Small intestine (tissue), 7 donors: ENCODE measurements around the gene CADPS2. TPM values are rescaled to one million over a fixed set of nuclear protein-coding genes. Genes with fewer than 3 reads are reported as not detected.

Source experiments
- DNase-seq, 2 donors: peaks; one replicate each; pipeline versions ENCODE4 v3.0.0 to v3.0.0-alpha.2; 2013
- FAIRE-seq: peaks from 2 replicates; lab custom pipeline; 2012; peaks lifted over from hg19 to GRCh38; lab: Jason Lieb, UNC
- H3K27ac ChIP-seq, 3 donors: one replicate each; pipeline ENCODE4 v1.5.1; 2013; ENCODE audit warnings: low read length in 2 of 3, mild to moderate bottlenecking in 2 of 3, control low read depth in 1 of 3, inconsistent platforms in 1 of 3, low read depth in 1 of 3, moderate library complexity in 1 of 3
- H3K27me3 ChIP-seq, 3 donors: one replicate each; pipeline ENCODE4 v1.6.1; 2013; ENCODE audit warnings: low read length in 3 of 3, inconsistent platforms in 1 of 3; ENCODE audit not compliant: control insufficient read depth in 3 of 3, insufficient read depth in 3 of 3
- H3K36me3 ChIP-seq, 3 donors: one replicate each; pipeline ENCODE4 v1.6.1; 2013; ENCODE audit warnings: low read length in 3 of 3, inconsistent platforms in 1 of 3, low read depth in 1 of 3, mild to moderate bottlenecking in 1 of 3, moderate library complexity in 1 of 3; ENCODE audit not compliant: control insufficient read depth in 3 of 3, insufficient read depth in 2 of 3
- H3K4me1 ChIP-seq, 3 donors: one replicate each; pipeline ENCODE4 v1.6.1; 2013; ENCODE audit warnings: low read length in 2 of 3, inconsistent platforms in 1 of 3, low read depth in 1 of 3, mild to moderate bottlenecking in 1 of 3, moderate library complexity in 1 of 3; ENCODE audit not compliant: control insufficient read depth in 3 of 3, insufficient read depth in 2 of 3
- H3K4me3 ChIP-seq, 3 donors: one replicate each; pipeline ENCODE4 v1.5.1; 2013; ENCODE audit warnings: low read length in 3 of 3, control low read depth in 1 of 3, inconsistent platforms in 1 of 3, low read depth in 1 of 3, mild to moderate bottlenecking in 1 of 3, moderate library complexity in 1 of 3
- H3K9me3 ChIP-seq, 2 donors: one replicate each; pipeline ENCODE4 v1.6.1; 2013; ENCODE audit warnings: low read depth in 1 of 2, low read length in 1 of 2; ENCODE audit not compliant: control insufficient read depth in 2 of 2, insufficient read depth in 1 of 2
- WGBS, 3 donors: extraction: QIAGEN DNeasy Blood & Tissue Kit; methylation state at CpG; one replicate each; pipeline ENCODE4 v1.1.7; 2013; 5-methylcytosine and 5-hydroxymethylcytosine counted together
- polyA plus RNA-seq, 4 donors: library from polyadenylated mRNA; stranded (reverse) in 3 of 4; unstranded in 1 of 4; fragments of 200-250 nt in 3 of 4; fragments of 120-200 nt in 1 of 4; gene quantifications; one replicate each; pipeline versions ENCODE4 v1.2.1 to v1.2.3, GENCODE V29; 2013
- donor health status: healthy with polysubstance abuse.
- donor health status: control.
- donor health status: control.
- donor health status: Bipolar disorder and iron deficiency.
- donor health status: healthy.

Gene CADPS2
- polyA plus RNA-seq, 4 donors: 11.3 to 26.6 (median 14.8) TPM

GRCh38 chr7:122383934-122384333 is 502.3 kb downstream of the CADPS2 start:
- Histone ChIP-seq H3K27me3 (no peaks in the 10 kb centered on the region), H3K9me3 (no peaks in the 10 kb centered on the region), H3K4me1 (no peaks in the 10 kb centered on the region), H3K27ac (no peak overlapping the region), H3K36me3 (no peaks in the 10 kb centered on the region), H3K4me3 (no peak overlapping the region)
- 63 to 94% (median 75%) methylated on average over 3 of the region's 3 CpGs for WGBS, 3 donors
- DNase-seq: peak in 1 of 2 donors; percentile 15
- FAIRE-seq: no peak

GRCh38 chr7:122380992-122381391 is 505.3 kb downstream of the CADPS2 start:
- FAIRE-seq (no peak), DNase-seq (no peak)
- Histone ChIP-seq H3K4me1 (no peaks in the 10 kb centered on the region), H3K36me3 (no peaks in the 10 kb centered on the region), H3K27me3 (no peaks in the 10 kb centered on the region), H3K4me3 (no peak overlapping the region), H3K27ac (no peak overlapping the region), H3K9me3 (no peaks in the 10 kb centered on the region)
- 52 to 85% (median 58%) methylated on average over 3 of the region's 3 CpGs for WGBS, 3 donors

GRCh38 chr7:122379491-122379890 is 506.8 kb downstream of the CADPS2 start:
- FAIRE-seq: peak; percentile 26
- no peaks in the 10 kb centered on the region for H3K9me3 ChIP-seq
- H3K4me1 ChIP-seq: no peaks in the 10 kb centered on the region
- no peak overlapping the region for H3K4me3 ChIP-seq
- H3K27me3 ChIP-seq: no peaks in the 10 kb centered on the region
- no peak overlapping the region for H3K27ac ChIP-seq
- no peak for DNase-seq
- no peaks in the 10 kb centered on the region for H3K36me3 ChIP-seq

- no peak overlapping the region for H3K4me3 ChIP-seq
- H3K9me3 ChIP-seq: no peaks in the 10 kb centered on the region
- FAIRE-seq: no peak
- H3K27ac ChIP-seq: no peak overlapping the region
- H3K27me3 ChIP-seq: no peaks in the 10 kb centered on the region
- DNase-seq: no peak
- no peaks in the 10 kb centered on the region for H3K4me1 ChIP-seq
- no peaks in the 10 kb centered on the region for H3K36me3 ChIP-seq
Measured at GRCh38 chr7:122369756-122370155, 516.5 kb downstream of the CADPS2 start.

- H3K9me3 ChIP-seq: no peaks in the 10 kb centered on the region
- no peaks in the 10 kb centered on the region for H3K36me3 ChIP-seq
- no peaks in the 10 kb centered on the region for H3K27me3 ChIP-seq
- no peak for DNase-seq
- H3K27ac ChIP-seq: no peak overlapping the region
- WGBS, 3 donors: 78 to 83% (median 82%) methylated on average over 1 of the region's 1 CpG
- no peak overlapping the region for H3K4me3 ChIP-seq
- no peaks in the 10 kb centered on the region for H3K4me1 ChIP-seq
- no peak for FAIRE-seq
Measured at GRCh38 chr7:122364761-122365280, 521.4 kb downstream of the CADPS2 start.

- Histone ChIP-seq H3K36me3 (no peaks in the 10 kb centered on the region), H3K4me1 (no peaks in the 10 kb centered on the region), H3K27ac (no peak overlapping the region), H3K4me3 (no peak overlapping the region), H3K27me3 (no peaks in the 10 kb centered on the region), H3K9me3 (no peaks in the 10 kb centered on the region)
- 84 to 95% (median 87%) methylated on average over 2 of the region's 2 CpGs for WGBS, 3 donors
- DNase-seq: no peak
- no peak for FAIRE-seq
Measured at GRCh38 chr7:122363144-122363543, 523.1 kb downstream of the CADPS2 start.

GRCh38 chr7:122362473-122362872 is 523.8 kb downstream of the CADPS2 start:
- FAIRE-seq: no peak
- WGBS, 3 donors: 80 to 92% (median 86%) methylated on average over 3 of the region's 3 CpGs
- H3K27me3 ChIP-seq: no peaks in the 10 kb centered on the region

GRCh38 chr7:122354656-122355055 is 531.6 kb downstream of the CADPS2 start:
- no peaks in the 10 kb centered on the region for H3K9me3 ChIP-seq
- WGBS, 3 donors: 81 to 88% (median 82%) methylated on average over 2 of the region's 2 CpGs
- FAIRE-seq: no peak
- H3K27ac ChIP-seq: no peak overlapping the region
- DNase-seq: peak in 1 of 2 donors; percentile 5
- H3K27me3 ChIP-seq: no peaks in the 10 kb centered on the region
- no peaks in the 10 kb centered on the region for H3K36me3 ChIP-seq
- no peaks in the 10 kb centered on the region for H3K4me1 ChIP-seq
- H3K4me3 ChIP-seq: no peak overlapping the region

More at GRCh38 chr7:122362473-122362872, 523.8 kb downstream of the CADPS2 start:
- DNase-seq: no peak
- Histone ChIP-seq H3K4me1 (no peaks in the 10 kb centered on the region), H3K4me3 (no peak overlapping the region), H3K9me3 (no peaks in the 10 kb centered on the region), H3K27ac (no peak overlapping the region), H3K36me3 (no peaks in the 10 kb centered on the region)

- H3K36me3 ChIP-seq: no peaks in the 10 kb centered on the region
- H3K4me3 ChIP-seq: no peak overlapping the region
- 60 to 77% (median 70%) methylated on average over 3 of the region's 3 CpGs for WGBS, 3 donors
- H3K9me3 ChIP-seq: no peaks in the 10 kb centered on the region
- DNase-seq (no peak), FAIRE-seq (no peak)
- H3K27me3 ChIP-seq: no peaks in the 10 kb centered on the region
- no peaks in the 10 kb centered on the region for H3K4me1 ChIP-seq
- H3K27ac ChIP-seq: no peak overlapping the region
Measured at GRCh38 chr7:122352454-122352853, 533.8 kb downstream of the CADPS2 start.
